ENCODE results near the gene DELE1. TPM values are rescaled to one million over a fixed set of nuclear protein-coding genes. Genes with fewer than 3 reads are reported as not detected.

DELE1 gene
- total RNA-seq, 2 experiments from 2014 or later: 71.5 to 72.1 TPM

GRCh38 chr5:141968914-141969608 is 45.4 kb downstream of the DELE1 start, which contains the start of gene RNF14:
TSS of gene RNF14 (plus strand) at chr5:141969105. CDS start at chr5:141973589, 4,484 bp downstream.
- H3K9me3 Mint-ChIP-seq: no peaks in the 10 kb centered on the region
- H3K27ac Mint-ChIP-seq: peak within 1 kb of the TSS; percentile 99

GRCh38 chr5:141969783-141970771 is 46.4 kb downstream of the DELE1 start:
- ChIA-PET CTCF (interaction anchor here (0.7 to 6.9 kb wide), 30 partner anchors 8 to 364 kb away, joined by 3 to 107 read pairs (median 6); partner anchors contain the start of genes DELE1, GNPDA1 and PCDH12), POLR2A (interaction anchor here (0.6 to 1.5 kb wide), 5 partner anchors 10 to 355 kb away, joined by 3 to 13 read pairs (median 4); partner anchors contain the start of genes GNPDA1, PCDH12 and SPRY4)
- Mint-ChIP-seq H3K36me3 (ENCODE audit: low read depth) (peaks cover 31% of the 10 kb centered on the region), H3K4me1 (peaks cover 46% of the 10 kb centered on the region), H3K9me3 (no peaks in the 10 kb centered on the region), H3K27ac (peak overlapping the region; percentile 99), H3K4me3 (peak overlapping the region; percentile 98), H3K27me3 (no peaks in the 10 kb centered on the region)
- DNase-seq: peak; percentile 30

More at GRCh38 chr5:141968914-141969608, 45.4 kb downstream of the DELE1 start, which contains the start of gene RNF14:
- Mint-ChIP-seq H3K4me1 (peaks cover 39% of the 10 kb centered on the region), H3K36me3 (ENCODE audit: low read depth) (peaks cover 21% of the 10 kb centered on the region), H3K4me3 (peak within 1 kb of the TSS; percentile 98), H3K27me3 (no peaks in the 10 kb centered on the region)
- ChIA-PET CTCF (interaction anchor here (0.6 to 6.9 kb wide), 43 partner anchors 9 to 363 kb away, joined by 3 to 107 read pairs (median 4); partner anchors contain the start of genes DELE1, DIAPH1, FCHSD1 and GNPDA1), POLR2A (interaction anchor here (0.6 to 1.5 kb wide), 8 partner anchors 8 to 356 kb away, joined by 3 to 13 read pairs (median 4); partner anchors contain the start of genes DELE1, GNPDA1, PCDH12 and SPRY4)
- peak; percentile 95 for DNase-seq

- POLR2A ChIA-PET: no interaction called here
- CTCF ChIA-PET: interaction anchor here (6.9 kb wide), 1 partner anchor 15 kb away, joined by 107 read pairs; the partner anchor contains the start of gene PCDH12
- DNase-seq: no peak
- peaks cover 36% of the 10 kb centered on the region for H3K4me1 Mint-ChIP-seq
- H3K36me3 Mint-ChIP-seq (ENCODE audit: low read depth): peaks cover 46% of the 10 kb centered on the region
- H3K27me3 Mint-ChIP-seq: no peaks in the 10 kb centered on the region
- no peaks in the 10 kb centered on the region for H3K9me3 Mint-ChIP-seq
- no peak overlapping the region for H3K4me3 Mint-ChIP-seq
- H3K27ac Mint-ChIP-seq: no peak overlapping the region
Observed at GRCh38 chr5:141973871-141974595, 50.4 kb downstream of the DELE1 start.

GRCh38 chr5:141976176-141976575 is 52.5 kb downstream of the DELE1 start:
- H3K4me3 Mint-ChIP-seq: no peak overlapping the region
- ChIA-PET POLR2A (no interaction called here), CTCF (interaction anchor here (0.6 to 5.2 kb wide), 11 partner anchors 10 to 878 kb away, joined by 3 to 24 read pairs (median 4); no protein-coding TSS in a partner anchor)
- no peaks in the 10 kb centered on the region for H3K9me3 Mint-ChIP-seq
- H3K4me1 Mint-ChIP-seq: peaks cover 21% of the 10 kb centered on the region
- no peak overlapping the region for H3K27ac Mint-ChIP-seq
- H3K27me3 Mint-ChIP-seq: no peaks in the 10 kb centered on the region
- H3K36me3 Mint-ChIP-seq (ENCODE audit: low read depth): peaks cover 53% of the 10 kb centered on the region
- DNase-seq: no peak

- POLR2A ChIA-PET: no interaction called here
Observed at GRCh38 chr5:141978389-141978788, 54.7 kb downstream of the DELE1 start.

GRCh38 chr5:141982626-141983025 is 59.0 kb downstream of the DELE1 start:
- Mint-ChIP-seq H3K9me3 (no peaks in the 10 kb centered on the region), H3K27ac (no peak overlapping the region), H3K4me1 (no peaks in the 10 kb centered on the region), H3K36me3 (ENCODE audit: low read depth) (peaks cover 50% of the 10 kb centered on the region), H3K27me3 (no peaks in the 10 kb centered on the region), H3K4me3 (no peak overlapping the region)
- ChIA-PET POLR2A (no interaction called here), CTCF (interaction anchor here (1.8 kb wide), 1 partner anchor 13 kb away, joined by 6 read pairs; the partner anchor contains the start of gene RNF14)
- DNase-seq: no peak

More at GRCh38 chr5:141978389-141978788, 54.7 kb downstream of the DELE1 start:
- CTCF ChIA-PET: interaction anchor here (1.1 to 5.2 kb wide), 5 partner anchors 9 to 286 kb away, joined by 3 to 30 read pairs (median 5); partner anchors contain the start of genes GNPDA1 and RNF14
- peaks cover 16% of the 10 kb centered on the region for H3K4me1 Mint-ChIP-seq
- H3K4me3 Mint-ChIP-seq: no peak overlapping the region
- peaks cover 53% of the 10 kb centered on the region for H3K36me3 Mint-ChIP-seq (ENCODE audit: low read depth)
- H3K27ac Mint-ChIP-seq: no peak overlapping the region
- no peaks in the 10 kb centered on the region for H3K27me3 Mint-ChIP-seq
- DNase-seq: no peak
- no peaks in the 10 kb centered on the region for H3K9me3 Mint-ChIP-seq

- no peak overlapping the region for H3K4me3 Mint-ChIP-seq
- H3K4me1 Mint-ChIP-seq: no peaks in the 10 kb centered on the region
- ChIA-PET CTCF (interaction anchor here (0.6 to 1.5 kb wide), 4 partner anchors 10 to 136 kb away, joined by 3 to 10 read pairs (median 4); partner anchors contain the start of gene RNF14), POLR2A (no interaction called here)
- peaks cover 38% of the 10 kb centered on the region for H3K36me3 Mint-ChIP-seq (ENCODE audit: low read depth)
- H3K9me3 Mint-ChIP-seq: no peaks in the 10 kb centered on the region
- no peak for DNase-seq
- no peak overlapping the region for H3K27ac Mint-ChIP-seq
- H3K27me3 Mint-ChIP-seq: no peaks in the 10 kb centered on the region
Observed at GRCh38 chr5:141986072-141986471, 62.4 kb downstream of the DELE1 start.

- Mint-ChIP-seq H3K27ac (no peak overlapping the region), H3K36me3 (ENCODE audit: low read depth) (peaks cover 40% of the 10 kb centered on the region), H3K9me3 (no peaks in the 10 kb centered on the region), H3K4me1 (peaks cover 4% of the 10 kb centered on the region), H3K27me3 (no peaks in the 10 kb centered on the region), H3K4me3 (no peak overlapping the region)
- ChIA-PET POLR2A (no interaction called here), CTCF (interaction anchor here (0.6 to 3.6 kb wide), 12 partner anchors 20 to 578 kb away, joined by 3 to 15 read pairs (median 3); partner anchors contain the start of gene RNF14)
- no peak for DNase-seq
Observed at GRCh38 chr5:141989720-141990119, 66.0 kb downstream of the DELE1 start.

Other genes with a start within 250 kb of the DELE1 start
- gene ARAP3, start 241.6 kb upstream of the DELE1 start, total RNA-seq: 1 to 10 TPM; 4.2 to 4.6 TPM
- not detected for gene PCDH1, start 45.5 kb upstream of the DELE1 start, total RNA-seq
- gene PCDH12, start 34.3 kb downstream of the DELE1 start, total RNA-seq: under 1 TPM; 0.73 to 0.82 TPM
- 10 to 100 TPM; 28.8 to 33.7 TPM for gene RNF14, start 45.2 kb downstream of the DELE1 start, total RNA-seq
- gene GNPDA1, start 89.2 kb downstream of the DELE1 start, total RNA-seq: 10 to 100 TPM; 34.4 to 36.1 TPM
- gene NDFIP1, start 184.9 kb downstream of the DELE1 start, total RNA-seq: 10 to 100 TPM; 65.2 to 70.2 TPM